Right renal cortex interstitium (tissue), 3 donors: Measurements from ENCODE around the gene TBCA. TPM values are rescaled to one million over a fixed set of nuclear protein-coding genes. Genes with fewer than 3 reads are reported as not detected.

Experiments
- DNase-seq, 3 donors: peaks; one replicate each; pipeline ENCODE4 v3.0.0-alpha.2; 2013; ENCODE audit warnings: low read depth in 3 of 3, low spot score in 2 of 3
- polyA plus RNA-seq, 3 donors: library from polyadenylated mRNA; unstranded; fragments of 120-200 nt; gene quantifications; one replicate each; pipeline ENCODE4 v1.2.1, GENCODE V29; 2013; ENCODE audit not compliant: insufficient read length in 3 of 3

TBCA gene
- polyA plus RNA-seq, 3 donors: 315 to 327 (median 316) TPM

DNA sequence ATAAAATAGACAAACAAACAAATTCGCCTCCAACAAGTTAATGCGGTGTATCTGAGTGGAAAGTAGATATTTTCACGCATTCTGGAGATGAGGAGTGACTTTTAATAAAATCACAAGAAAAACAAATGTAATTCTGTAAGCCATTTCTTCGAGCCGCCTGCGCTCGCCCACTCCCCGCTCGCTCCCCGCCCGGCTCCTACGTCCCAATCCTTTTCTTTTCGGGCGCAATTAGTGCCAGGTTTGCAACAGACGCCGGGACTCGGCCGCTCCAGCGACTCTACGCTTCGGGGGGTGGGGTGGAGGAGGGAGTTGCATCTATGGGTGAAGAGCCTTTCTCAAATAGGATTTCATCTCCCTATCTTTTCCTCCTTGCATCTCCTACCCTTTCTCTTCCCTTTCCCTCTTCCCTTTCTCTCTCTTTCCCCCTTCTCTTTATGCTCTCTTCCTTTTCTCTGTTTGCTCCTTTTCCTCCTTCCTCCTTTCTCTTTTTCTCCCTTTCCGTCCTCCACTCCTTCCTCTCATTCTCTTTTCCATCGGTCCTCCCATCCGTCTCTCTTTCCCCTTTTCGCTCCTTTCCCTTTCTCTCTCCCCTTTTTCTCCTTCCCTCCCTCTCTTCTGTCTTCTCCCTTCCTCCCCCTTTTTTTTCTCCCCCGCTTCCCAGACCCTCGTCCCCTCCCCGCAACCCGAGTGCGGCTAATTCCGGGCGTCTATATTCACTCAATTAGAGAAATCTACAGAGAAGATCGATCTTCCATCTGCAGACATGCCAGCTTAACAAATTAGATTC lies 131.6 kb downstream of the TBCA start:
- no peak for DNase-seq

DNA sequence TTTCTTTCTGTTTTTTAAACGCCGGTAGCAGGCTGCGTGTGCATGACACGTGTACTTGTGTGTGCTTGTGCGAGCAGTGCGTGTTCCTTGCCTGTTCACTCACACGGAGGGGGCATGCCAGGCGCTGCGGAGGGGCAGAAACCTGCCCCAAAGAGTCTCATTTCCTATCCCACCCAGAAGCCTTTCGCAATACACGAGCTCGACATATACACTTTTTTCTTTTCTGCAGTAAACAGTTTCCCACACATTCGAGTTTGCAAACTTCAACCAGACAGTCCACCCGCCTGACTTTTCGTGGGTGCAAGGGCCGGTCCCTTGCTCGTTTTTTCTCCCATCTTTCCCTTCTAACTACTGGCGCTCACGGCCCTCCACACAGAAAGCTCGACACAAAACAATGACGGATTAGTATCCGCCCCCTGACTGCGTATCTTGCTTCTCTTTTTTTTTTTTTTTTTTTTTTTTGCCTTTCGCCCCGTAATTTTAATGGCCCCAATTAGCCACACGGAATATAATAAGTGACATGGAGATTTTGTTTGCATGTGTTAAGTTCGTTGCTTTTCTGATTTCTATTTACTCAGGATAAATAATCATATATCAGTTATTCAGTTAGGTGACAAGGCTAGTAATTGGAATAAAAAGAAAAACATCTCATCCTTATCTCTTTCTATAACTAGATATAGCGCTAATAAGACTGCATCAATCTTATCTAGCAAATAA lies 132.3 kb downstream of the TBCA start:
- DNase-seq: no peak

DNA sequence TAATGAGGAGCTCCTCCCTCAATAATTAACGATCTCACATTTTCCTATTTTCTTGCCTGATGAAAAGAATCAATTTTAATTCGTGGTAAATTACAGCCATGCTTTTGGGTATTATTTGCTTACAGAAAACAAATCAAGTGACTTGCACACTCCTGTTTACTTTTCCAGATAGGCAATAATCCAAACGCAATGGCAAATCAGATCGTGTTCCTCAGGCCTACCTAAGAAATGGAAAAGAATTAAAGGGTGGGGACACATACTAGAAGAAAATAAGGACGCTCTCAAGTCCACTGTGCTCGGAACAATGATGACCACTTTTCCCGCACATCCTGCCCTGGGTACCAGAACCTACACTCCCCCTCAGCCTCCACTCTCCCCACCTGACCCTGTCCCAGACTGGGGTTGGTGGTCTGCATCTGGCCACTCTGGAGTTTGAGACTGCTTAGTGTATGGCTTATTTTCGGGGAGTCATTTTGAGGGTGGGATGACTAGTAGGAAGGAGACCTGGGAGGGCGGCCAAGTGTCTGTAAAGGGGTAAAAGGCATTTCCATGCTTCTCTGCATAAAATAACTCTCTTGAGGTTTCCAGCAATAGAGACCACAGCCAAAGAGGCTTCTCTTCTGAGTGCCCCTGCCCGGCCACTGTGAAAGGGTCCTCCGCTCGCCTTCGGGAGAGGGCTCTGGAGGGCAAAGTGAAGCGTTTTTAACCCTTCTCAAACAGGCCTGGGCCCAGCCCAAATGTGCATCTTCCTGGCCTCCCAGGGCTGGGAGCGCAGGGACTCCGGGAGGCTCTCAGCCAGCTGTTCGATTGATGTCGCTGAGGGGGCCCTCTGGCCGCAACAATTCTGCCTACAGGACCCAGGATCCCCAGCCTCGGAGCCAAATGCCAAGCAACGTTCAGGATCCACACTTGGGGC lies 133.1 kb downstream of the TBCA start:
- DNase-seq: no peak

DNA sequence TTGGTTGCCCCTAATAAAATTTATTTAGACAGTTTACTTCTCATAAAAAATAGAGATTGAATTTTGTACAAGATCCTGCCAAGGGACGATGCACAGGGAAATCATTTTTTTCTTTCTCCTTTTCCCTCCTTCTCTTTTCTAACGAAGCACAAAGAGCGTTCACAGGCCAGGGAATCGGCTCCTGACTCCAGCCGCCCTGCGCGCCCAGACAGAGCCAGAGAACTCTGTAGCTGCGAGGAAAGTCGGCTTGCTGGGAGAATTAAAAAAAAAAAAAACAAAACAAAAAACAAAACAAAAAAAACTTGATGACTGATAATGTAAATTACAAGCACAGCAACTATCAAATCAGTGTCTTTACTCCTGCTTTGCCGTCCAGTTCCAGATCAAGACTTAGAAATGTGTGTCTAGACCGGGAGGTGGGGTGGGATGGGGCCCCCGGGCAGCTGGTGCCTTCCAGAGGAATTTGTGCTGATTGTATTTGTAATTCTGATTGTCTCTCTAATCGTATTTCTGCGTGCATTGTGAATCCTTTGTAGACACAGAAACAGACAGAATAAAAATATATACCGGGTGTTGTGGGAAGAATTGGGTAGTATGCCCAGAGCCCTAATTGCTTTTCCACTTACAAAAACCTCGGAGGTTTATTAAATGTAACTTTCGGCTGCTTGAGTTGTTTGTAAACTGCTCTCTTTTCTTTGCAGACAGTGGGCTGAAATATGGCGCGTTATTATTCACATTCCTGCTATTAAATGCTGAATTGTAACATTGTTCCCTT lies 134.0 kb downstream of the TBCA start:
- no peak for DNase-seq

DNA sequence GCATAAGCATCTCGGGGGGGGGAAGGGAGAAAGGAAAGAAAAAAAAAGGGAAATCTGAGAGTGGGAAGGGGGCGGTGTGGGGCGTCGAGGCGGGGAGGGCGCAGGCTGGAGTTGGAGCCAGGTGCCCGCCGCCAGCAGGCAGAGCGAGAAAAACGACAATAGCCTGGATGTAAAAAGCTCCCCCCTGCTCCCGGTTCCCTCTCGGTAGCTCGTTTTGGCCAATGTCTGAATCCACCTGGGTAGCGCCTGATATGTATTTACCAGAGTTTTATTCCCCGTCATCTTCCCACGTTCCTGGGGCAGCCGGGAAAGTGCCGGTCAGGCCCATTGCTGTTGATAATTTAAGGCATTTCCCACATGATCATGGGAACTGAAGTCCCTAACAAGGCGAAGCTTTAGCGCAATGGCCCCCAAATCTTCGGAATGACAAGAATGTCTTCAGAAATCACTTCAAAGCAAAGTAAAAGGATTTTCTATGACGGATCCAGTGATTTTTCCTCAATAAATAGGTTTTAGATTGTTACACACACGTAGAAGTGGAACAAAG lies 134.7 kb downstream of the TBCA start:
- DNase-seq: no peak

Other genes with a start within 250 kb of the TBCA start
- not detected for gene OTP, start 137.6 kb downstream of the TBCA start, polyA plus RNA-seq